OCI-LY7 (cell line): ENCODE data around the gene SETD3. TPM values are rescaled to one million over a fixed set of nuclear protein-coding genes. Genes with fewer than 3 reads are reported as not detected.

ENCODE experiments used
- BruUV-seq: library from RNA; stranded (reverse); fragments of 400-500 nt; replicated peaks from 2 replicates; lab custom pipeline; 2021; lab: Mats Ljungman, UMichigan
- CTCF ChIA-PET: fragments of 300-600 bp; sonication (Branson Sonifier 250); formaldehyde crosslinking; loops from one replicate; lab custom pipeline; 2022; ENCODE audit warnings: antibody characterized with exemption; ENCODE audit not compliant: unreplicated experiment; lab: Charles Lee
- POLR2A ChIA-PET: fragments of 300-600 bp; sonication (Branson Sonifier 250); formaldehyde crosslinking; loops from one replicate; lab custom pipeline; 2022; ENCODE audit warnings: antibody characterized with exemption; lab: Charles Lee
- DNase-seq: peaks from one replicate; pipeline ENCODE4 v3.0.0-alpha.2; 2015; ENCODE audit warnings: low spot score
- H2AFZ ChIP-seq: fragments of 200-600 bp; sonication (generic), shearing (Covaris generic); 2 replicates; pipeline ENCODE4 v1.6.1; 2014; ENCODE audit warnings: mild to moderate bottlenecking, antibody characterized with exemption, low read length, moderate library complexity
- H3K27ac ChIP-seq: fragments of 200-600 bp; sonication (generic); 2 replicates; pipeline ENCODE4 v1.5.1; 2014; ENCODE audit warnings: mixed run types, low read depth, mild to moderate bottlenecking, moderate library complexity, low read length, inconsistent platforms; ENCODE audit not compliant: poor library complexity, severe bottlenecking
- H3K36me3 ChIP-seq: fragments of 200-600 bp; sonication (generic); 2 replicates; pipeline ENCODE4 v1.6.1; 2014; ENCODE audit warnings: mild to moderate bottlenecking, antibody characterized with exemption, low read length, moderate library complexity, mixed read lengths; ENCODE audit not compliant: insufficient read depth
- H3K4me1 ChIP-seq: fragments of 200-600 bp; sonication (generic); 2 replicates; pipeline ENCODE4 v1.5.1; 2014; ENCODE audit warnings: mild to moderate bottlenecking, low read length; ENCODE audit not compliant: insufficient read depth, poor library complexity, severe bottlenecking
- H3K4me2 ChIP-seq: fragments of 200-600 bp; sonication (generic); 2 replicates; pipeline ENCODE4 v1.6.1; 2014; ENCODE audit warnings: mild to moderate bottlenecking, low read length
- H3K4me3 ChIP-seq: fragments of 200-600 bp; sonication (generic); 2 replicates; pipeline ENCODE4 v1.5.1; 2014; ENCODE audit warnings: mild to moderate bottlenecking, low read depth, low read length; ENCODE audit not compliant: poor library complexity, severe bottlenecking
- H3K79me2 ChIP-seq: fragments of 200-600 bp; sonication (generic); 2 replicates; pipeline ENCODE4 v1.6.1; 2016; ENCODE audit warnings: low read depth, mild to moderate bottlenecking, low read length, moderate library complexity, mixed read lengths; ENCODE audit not compliant: insufficient read depth
- H3K9me2 ChIP-seq: fragments of 200-600 bp; sonication (generic); 2 replicates; pipeline ENCODE4 v1.6.1; 2016; ENCODE audit warnings: mild to moderate bottlenecking, low read length, mixed read lengths; ENCODE audit not compliant: insufficient read depth
- H3K9me3 ChIP-seq: fragments of 200-600 bp; sonication (generic); 2 replicates; pipeline ENCODE4 v1.6.1; 2014; ENCODE audit warnings: mild to moderate bottlenecking, mixed run types, low read length, mixed read lengths
- H4K20me1 ChIP-seq: fragments of 200-600 bp; sonication (generic); 2 replicates; pipeline ENCODE4 v1.6.1; 2014; ENCODE audit warnings: mild to moderate bottlenecking, antibody characterized with exemption, low read length, moderate library complexity, mixed read lengths; ENCODE audit not compliant: insufficient read depth
- CTCF ChIP-seq: fragments of 200-600 bp; sonication (generic); conservative IDR thresholded peaks from 2 replicates; pipeline ENCODE4 v1.5.1; 2014; ENCODE audit warnings: mild to moderate bottlenecking, antibody characterized with exemption, low read length, moderate library complexity, mixed read lengths
- EZH2phosphoT487 ChIP-seq: fragments of 200-600 bp; sonication (generic); IDR thresholded peaks from 2 replicates; pipeline ENCODE4 v1.6.1; 2018; ENCODE audit warnings: low read depth, borderline replicate concordance, mild to moderate bottlenecking, mixed run types, antibody characterized with exemption, low read length, moderate library complexity, mixed read lengths
- intact Hi-C: fragments of 100-400 bp; cut with micrococcal nuclease; formaldehyde crosslinking; loops from one replicate; pipeline ENCODE4 v1.10.0; 2022; ENCODE audit not compliant: unreplicated experiment
- total RNA-seq, 2 experiments: library from RNA; depleted of rRNA in 1 of 2; stranded (reverse); fragments of >200 nt in 1 of 2; shearing (Covaris generic) in 1 of 2; gene quantifications; 2 replicates each; pipeline ENCODE4 v1.2.3, GENCODE V29; 2014 to 2022

SETD3 gene
- total RNA-seq, 2 experiments from 2014 or later: 42.4 to 65.5 TPM

GRCh38 chr14:99460793-99461192 is 19.9 kb downstream of the SETD3 start:
- no peak for DNase-seq
- CTCF ChIA-PET: no interaction called here
- Histone ChIP-seq H3K36me3 (peaks cover 89% of the 10 kb centered on the region), H3K4me3 (no peak overlapping the region), H3K79me2 (no peaks in the 10 kb centered on the region), H2AFZ (no peak overlapping the region), H3K9me2 (no peaks in the 10 kb centered on the region), H4K20me1 (no peaks in the 10 kb centered on the region), H3K27ac (no peak overlapping the region), H3K4me2 (no peak overlapping the region), H3K4me1 (no peaks in the 10 kb centered on the region), H3K9me3 (no peaks in the 10 kb centered on the region)
- intact Hi-C loops: no loop called here
- POLR2A ChIA-PET: interaction anchor here (0.8 to 1.6 kb wide), 2 partner anchors 11 to 13 kb away, joined by 3 to 5 read pairs; no protein-coding TSS in a partner anchor
- TF ChIP-seq CTCF (no peak), EZH2phosphoT487 (no peak)
- BruUV-seq: no TSS peak

- Histone ChIP-seq H3K36me3 (peaks cover 89% of the 10 kb centered on the region), H2AFZ (no peak overlapping the region), H3K4me3 (no peak overlapping the region), H3K79me2 (no peaks in the 10 kb centered on the region), H3K4me2 (no peak overlapping the region), H3K9me2 (no peaks in the 10 kb centered on the region), H3K4me1 (no peaks in the 10 kb centered on the region), H3K9me3 (no peaks in the 10 kb centered on the region), H3K27ac (no peak overlapping the region), H4K20me1 (no peaks in the 10 kb centered on the region)
- no peak for DNase-seq
- CTCF ChIA-PET: no interaction called here
- POLR2A ChIA-PET: interaction anchor here (0.7 kb wide), 1 partner anchor 41 kb away, joined by 3 read pairs; no protein-coding TSS in a partner anchor
- intact Hi-C loops: no loop called here
- no TSS peak for BruUV-seq
- no peak for TF ChIP-seq CTCF
- TF ChIP-seq EZH2phosphoT487: no peak
These were observed 21.1 kb downstream of the SETD3 start for GRCh38 chr14:99459481-99460100.

- H3K27ac ChIP-seq: no peak overlapping the region
- intact Hi-C loops: no loop called here
- peaks cover 85% of the 10 kb centered on the region for H3K36me3 ChIP-seq
- no peaks in the 10 kb centered on the region for H3K79me2 ChIP-seq
- H3K4me2 ChIP-seq: no peak overlapping the region
- no peak overlapping the region for H2AFZ ChIP-seq
- BruUV-seq: no TSS peak
- no peaks in the 10 kb centered on the region for H3K9me2 ChIP-seq
- no peaks in the 10 kb centered on the region for H3K9me3 ChIP-seq
- no peaks in the 10 kb centered on the region for H4K20me1 ChIP-seq
- H3K4me1 ChIP-seq: no peaks in the 10 kb centered on the region
- DNase-seq: no peak
- CTCF ChIA-PET: no interaction called here
- POLR2A ChIA-PET: no interaction called here
- H3K4me3 ChIP-seq: no peak overlapping the region
- TF ChIP-seq EZH2phosphoT487 (no peak), CTCF (no peak)
These were observed 26.4 kb downstream of the SETD3 start for GRCh38 chr14:99454246-99454645.
